ENCODE data around the gene SLC35E2B.
"Not testable (repeated sequence)": the region's sequence is repeated elsewhere in the genome, so short reads cannot be mapped to it uniquely, and the experiment has no call there.

Gene SLC35E2B

DNA sequence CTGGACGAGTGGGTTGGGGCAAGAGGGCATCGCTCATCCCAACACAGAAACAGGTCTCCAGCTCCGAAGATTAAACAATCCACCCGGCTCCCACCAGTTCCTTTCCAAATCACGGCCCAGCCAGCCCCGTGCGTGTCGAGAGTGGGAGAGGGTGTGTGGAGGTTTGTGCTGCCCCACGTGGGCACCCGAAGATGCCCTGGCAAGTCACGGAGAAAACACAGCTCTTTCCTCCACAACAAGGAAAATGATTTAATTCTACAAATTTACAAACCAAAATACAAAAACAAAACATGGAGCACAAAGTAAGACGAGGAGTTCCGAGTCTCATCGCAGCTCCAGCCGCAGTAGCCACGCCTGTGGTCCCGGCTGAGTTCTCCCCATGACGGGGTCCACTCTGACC lies 9.9 kb upstream of the SLC35E2B start:
- not testable (repeated sequence) for DNase-seq

DNA sequence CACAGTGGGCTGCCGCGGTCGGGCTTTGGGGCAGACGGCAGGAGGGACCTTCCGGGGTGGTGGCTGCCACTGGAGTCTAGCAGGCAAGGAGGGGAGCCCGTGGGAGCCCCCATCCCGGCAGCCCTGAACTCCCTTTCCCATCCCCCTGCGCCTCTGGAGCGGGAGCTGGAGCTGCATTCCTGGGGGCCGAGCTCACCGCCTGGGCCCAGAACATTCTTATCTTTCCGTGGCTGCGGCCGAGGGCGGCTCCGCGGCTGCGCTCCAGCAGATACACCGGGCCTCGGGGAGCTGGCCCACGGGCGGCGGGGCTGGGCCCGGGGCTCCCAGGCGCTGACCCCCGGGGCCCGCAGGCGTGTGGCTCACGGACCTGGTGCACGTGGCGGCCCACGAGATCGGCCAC lies 8.0 kb upstream of the SLC35E2B start:
- DNase-seq: not testable (repeated sequence)

DNA sequence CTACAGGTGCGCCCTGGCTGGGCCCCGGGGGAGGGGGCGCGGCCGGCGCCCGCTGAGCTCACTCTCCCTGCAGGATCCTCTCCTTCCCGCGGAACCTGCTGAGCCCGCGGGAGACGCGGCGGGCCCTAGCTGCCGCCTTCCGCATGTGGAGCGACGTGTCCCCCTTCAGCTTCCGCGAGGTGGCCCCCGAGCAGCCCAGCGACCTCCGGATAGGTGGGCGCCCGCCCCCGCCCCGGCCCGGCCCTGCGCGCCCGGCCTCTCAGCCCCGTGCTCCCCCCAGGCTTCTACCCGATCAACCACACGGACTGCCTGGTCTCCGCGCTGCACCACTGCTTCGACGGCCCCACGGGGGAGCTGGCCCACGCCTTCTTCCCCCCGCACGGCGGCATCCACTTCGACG lies 7.5 kb upstream of the SLC35E2B start:
- not testable (repeated sequence) for DNase-seq

DNA sequence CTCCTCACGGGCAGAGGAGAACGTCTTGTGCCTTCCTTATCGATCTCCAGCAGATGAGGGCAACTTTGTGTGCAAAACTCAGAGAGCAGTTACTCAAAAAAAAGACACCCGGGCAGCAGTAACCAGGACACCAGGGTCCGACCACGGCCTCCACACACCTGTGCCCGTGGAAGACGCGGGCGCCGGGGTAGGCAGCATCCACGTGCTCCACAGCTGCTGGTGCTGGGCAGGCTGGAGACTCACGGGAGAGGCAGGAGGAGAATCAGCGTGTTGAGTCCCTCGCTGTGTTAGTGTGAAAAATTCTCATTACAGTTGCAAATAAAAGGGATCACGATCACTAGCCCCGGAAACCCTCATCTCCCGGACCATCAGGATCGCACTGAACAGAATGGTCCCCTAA lies 6.5 kb upstream of the SLC35E2B start:
- DNase-seq: not testable (repeated sequence)

DNA sequence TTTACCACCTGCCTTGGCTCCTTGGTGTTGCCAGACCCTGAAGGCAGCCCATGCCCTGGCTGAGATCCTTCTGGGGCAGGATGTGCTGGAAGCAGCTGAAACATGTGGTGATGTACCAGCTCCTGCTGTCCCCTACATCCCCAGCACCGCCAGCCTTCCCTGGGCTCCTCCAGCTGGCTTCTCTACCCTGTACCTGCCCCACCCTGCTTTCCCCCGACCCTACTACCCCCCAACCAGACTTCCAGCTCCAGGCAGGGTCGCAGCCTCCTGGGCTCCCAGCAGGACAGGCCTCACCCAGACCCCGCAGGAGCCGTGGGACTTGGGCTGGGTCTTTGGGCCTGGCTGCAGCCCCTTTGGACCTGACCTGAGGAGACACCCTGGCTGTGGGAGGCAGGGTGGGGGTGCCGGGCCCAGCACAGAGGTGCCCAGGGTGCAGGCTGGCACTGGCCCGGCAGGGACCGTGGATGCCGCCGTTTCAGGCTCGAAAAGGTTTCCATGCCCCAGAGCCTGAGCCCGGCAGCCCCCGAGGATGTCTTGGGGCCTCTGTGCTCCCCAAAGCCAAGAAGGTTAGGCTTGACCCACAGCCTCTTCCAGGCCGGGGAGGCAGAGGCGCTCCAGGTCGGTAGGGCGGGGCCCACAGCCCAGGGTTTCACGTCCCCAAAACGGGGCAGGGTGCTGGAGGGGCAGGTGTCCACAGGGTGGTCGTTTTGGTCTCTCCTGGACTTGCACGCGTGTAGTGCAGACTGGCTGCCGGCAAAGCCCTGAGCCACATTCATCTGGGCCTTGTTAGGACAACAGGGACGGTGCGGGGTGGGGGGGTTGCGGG lies 5.0 kb upstream of the SLC35E2B start:
- not testable (repeated sequence) for DNase-seq

DNA sequence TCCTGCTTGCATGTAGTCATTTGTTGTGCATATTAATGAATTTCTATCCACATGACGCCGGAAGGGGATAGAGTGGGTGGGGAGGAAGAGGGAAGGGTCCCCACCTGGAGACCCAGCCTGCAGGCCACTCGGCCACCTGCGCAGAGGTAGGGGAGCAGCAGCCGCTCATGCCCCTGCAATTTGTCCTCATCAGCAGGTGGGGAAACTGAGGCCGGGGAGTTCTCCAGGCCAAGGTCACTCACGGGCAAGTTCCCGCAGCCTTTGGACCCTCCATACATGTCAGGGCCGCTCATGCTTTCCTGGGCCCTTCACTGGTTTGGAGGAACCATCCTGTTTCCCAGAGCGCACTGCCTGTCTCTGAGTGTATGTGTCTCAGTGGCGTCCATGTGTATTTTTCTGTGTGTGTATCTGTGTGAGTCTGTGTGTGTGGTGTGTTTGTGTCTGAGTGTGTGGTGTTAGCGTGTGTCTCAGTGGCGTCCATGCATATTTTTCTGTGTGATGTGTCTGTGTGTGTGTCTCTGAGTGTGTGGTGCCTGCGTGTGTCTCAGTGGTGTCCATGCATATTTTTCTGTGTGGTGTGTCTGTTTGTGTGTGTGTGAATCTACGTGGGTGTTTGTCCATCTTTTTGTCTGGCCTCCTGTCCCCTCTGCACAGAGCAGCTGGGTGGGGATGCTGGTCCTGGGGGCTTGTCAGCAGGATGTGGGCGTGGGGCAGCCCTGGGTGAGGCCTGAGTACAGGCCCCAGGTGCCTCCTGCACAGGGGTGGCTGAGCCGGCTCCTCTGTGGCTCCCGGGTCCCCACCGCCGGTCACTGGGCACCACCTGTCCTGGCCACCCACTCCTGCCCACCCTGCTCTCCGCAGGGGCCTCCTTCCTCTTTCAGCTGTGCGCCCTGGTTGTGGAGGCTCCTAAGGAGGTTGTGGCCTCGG lies 4.1 kb upstream of the SLC35E2B start:
- DNase-seq: not testable (repeated sequence)

DNA sequence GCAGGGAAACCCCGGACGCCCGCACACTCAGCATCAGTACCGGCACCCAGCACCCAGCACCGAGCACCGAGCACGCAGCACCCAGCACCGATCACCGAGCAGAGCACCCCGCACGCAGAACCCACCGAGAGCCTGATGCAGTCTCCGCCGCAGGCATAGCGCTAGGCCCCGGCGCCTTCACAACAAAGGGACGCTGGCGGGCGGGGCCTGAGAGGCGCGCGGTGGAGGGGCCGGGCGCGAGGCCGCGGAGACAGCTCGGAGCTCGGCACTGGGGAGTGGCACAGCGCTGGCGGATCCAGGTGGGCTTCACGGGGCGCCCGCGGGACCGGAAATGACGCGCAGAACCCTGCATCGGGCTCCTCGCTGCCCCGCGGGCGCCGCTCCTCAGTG lies 276 bp downstream of the SLC35E2B start:
- peak; percentile 29 for DNase-seq

DNA sequence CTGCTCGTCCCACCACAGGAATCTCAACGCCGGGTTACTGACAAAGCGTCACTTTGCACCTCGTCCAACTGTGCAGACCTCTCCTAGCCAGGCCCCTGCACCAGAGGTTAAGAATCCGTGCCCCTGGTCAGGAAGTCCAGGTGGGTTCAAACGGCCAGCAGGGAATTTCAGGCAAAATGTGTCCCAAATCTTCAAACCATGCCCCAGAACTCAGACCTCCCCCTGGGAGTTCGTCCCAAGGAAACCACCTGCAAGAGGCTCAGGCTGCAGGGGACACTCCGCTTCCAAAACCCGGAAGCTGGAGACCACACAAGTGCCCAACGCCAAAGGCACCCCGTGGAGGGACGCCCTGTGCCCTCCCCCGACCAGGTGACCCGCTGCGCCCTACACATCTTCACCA lies 1.2 kb downstream of the SLC35E2B start:
- DNase-seq: not testable (repeated sequence)

DNA sequence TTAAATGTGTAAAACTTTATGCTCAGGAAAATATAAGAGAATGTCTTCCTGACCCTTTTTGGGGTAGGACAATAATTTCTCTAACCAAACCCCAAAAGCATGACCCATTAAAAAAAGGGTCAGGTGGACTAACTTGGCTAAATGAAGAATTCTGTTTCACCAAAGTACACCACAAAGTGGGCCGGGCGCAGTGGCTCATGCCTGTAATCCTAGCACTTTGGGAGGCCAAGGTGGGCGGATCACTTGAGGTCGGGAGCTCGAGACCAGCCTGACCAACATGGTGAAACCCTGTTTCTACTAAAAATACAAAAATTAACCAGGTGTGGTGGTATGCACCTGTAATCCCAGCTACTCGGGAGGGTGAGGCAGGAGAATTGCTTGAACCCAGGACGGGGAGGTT lies 3.1 kb downstream of the SLC35E2B start:
- DNase-seq: not testable (repeated sequence)

DNA sequence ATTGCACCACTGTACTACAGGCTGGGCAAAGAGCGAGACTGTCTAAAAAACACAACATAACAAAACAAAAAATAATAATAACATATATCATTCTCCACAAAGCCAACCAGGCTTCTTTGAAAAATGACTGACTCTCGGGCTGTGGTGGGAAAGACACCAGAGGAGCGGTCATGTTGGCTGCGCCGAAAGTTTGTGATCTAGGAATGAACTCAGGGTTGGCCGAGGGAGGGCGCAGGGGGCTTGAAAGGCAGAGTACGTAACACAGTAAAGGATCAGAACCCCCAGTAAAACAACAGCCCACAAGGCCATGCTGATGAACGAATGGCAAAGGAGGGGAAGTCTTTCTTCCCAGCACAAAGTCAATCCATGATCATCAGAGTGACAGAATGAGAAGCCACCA lies 4.7 kb downstream of the SLC35E2B start:
- DNase-seq: no peak

DNA sequence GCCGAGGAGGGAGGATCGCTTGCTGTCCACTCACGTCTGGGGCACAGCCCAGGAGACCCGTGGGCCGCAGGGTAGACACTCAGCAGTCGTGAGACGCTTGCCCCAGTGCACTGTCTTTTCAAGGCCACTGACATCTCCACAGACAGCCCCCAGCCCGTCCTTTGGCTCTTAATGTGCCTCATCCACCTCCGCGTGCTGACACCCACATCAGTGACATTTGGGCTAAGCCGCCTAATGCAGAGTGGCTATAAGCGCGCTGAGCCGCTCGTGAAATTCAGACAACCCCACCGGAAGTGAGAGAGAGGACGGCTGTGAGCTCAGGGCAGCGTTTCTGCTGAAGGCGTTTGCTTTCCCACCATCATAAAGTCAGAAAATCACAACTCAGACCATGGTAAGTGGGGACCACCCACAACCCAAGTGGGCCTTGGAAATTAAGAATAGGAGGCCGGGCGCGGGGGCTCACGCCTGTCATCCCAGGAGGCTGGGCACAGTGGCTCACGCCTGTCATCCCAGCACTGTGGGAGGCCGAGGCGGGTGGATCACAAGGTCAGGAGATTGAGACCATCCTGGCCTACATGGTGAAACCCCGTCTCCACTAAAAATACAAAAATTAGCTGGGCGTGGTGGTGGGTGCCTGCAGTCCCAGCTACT lies 8.4 kb downstream of the SLC35E2B start:
- DNase-seq: no peak

DNA sequence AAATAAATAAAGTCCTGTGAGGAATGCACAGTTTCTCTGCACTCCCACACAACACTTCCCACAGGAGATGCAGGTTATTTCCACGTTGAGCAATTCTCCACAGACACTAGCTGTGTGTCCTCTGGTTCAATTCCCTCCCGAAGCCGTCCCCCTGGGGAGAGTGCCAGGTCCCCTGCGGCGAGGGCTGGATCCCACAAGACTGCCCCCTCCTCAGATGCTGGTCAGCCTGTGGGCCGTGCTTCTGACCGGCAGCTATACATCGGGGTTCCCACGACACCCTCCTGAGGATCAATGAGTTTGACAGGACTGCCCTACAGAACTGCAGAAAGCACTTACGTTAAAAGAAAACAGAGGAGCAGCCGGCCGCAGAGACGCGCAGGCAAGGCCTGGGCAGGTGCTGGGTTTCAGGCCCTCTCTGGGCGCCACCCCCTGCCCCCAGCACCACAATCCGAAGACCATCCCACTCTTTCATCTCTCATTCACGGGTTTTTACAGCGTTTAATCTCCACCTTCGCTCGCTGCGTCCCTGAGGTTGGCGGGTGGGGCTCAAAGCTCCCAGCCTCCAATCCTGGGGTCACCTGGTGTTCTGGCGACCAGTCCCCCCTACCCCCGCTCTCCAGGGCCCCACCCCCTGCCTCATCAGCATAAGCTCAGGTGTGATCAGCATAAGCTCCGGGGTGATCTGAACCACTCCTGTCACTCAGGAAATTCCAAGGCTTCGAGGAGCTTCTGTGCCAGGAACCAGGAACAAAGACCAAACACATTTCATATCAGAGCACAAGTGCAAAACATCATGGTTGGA lies 9.3 kb downstream of the SLC35E2B start:
- no peak for DNase-seq

DNA sequence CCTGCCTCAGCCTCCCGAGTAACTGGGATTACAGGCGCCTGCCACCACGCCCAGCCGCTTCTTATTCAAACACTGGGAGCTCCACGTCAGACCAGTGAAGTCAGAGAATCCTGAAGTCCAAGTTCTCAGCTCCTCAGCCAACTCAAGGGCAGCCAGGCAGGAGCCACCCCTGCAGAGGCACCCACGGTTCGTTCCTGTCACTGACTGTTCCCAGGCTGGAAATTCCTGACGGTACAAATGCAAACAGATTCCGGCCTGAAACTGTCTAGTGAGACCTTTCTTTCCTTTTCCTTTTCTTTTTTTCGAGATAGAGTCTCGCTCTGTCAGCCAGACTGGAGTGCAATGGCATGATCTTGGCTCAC lies 11.7 kb downstream of the SLC35E2B start:
- no peak for DNase-seq

DNA sequence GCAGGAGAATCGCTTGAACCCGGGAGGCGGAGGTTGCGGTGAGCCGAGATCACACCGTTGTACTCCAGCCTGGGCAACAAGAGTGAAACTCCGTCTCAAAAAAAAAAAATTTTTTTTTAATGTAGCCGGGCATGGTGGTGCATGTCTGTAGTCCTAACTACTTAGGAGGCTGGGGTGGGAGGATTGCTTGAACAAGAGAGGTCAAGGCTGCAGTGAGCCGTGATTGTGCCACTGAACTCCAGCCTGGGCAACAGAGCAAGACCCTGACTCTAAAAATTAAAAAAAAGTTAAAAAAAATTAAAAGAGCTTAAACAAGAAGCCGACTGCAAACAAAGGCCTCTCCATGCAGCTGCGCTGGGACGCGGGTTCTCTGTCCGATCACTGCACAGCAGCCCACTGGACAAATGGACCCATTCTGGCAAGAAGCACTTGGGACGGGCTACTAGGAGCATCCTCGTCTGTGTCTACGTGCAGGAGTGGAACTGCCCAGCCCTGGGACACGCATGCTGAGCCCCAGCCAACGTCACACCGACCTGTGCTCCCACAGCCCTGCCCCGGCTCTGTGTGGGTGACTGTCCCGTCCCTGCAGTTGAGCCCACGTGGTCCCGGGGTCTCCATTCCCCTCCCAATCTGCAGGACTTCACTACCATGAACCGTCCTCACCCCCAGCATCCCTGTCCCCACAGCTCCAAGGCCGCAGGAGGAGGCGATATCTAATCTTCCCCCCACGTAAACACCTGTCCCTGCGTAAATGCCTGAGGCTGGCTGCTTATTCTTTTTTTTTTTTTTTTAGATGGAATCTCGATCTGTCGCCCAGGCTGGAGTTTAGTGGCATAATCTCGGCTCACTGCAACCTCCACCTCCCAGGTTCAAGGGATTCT lies 12.3 kb downstream of the SLC35E2B start:
- DNase-seq: no peak

DNA sequence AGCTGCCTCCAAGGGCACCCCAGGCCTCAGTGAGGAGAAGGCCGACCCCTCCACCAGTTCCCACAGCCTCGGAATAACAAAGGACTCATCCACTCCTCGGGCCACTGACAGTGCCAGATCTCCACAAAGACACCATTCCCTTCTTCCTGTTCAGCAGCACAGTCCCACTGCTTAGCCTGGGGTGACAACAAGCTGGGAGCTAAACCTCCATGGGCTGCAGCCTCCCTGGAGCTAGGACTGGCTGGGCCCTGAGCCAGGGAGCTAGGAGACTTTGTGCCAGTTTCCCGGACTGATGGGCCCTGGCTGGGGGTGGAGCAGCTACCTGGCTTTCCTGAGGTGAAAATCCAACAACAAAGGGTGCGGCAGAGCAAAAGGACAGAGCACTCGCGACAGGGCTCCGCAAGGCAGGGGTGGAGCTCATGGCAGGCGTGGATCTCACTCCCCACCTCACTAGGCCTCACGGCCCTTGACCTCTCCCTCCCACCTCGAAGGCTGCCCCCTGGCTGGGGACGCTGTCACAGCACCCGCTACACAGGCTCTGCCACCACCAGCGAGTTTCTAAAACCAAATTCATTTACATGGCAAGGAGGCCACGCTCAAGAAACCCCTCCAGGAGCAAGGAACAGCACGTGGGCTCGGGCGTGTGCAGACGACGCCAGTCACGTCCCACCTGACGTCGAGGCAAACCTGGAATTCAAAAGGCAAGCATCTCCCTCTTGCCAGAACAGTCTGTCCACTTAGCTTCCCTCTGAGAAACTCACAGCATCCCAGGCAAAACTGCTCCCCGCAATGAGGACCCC lies 13.8 kb downstream of the SLC35E2B start:
- DNase-seq: no peak

DNA sequence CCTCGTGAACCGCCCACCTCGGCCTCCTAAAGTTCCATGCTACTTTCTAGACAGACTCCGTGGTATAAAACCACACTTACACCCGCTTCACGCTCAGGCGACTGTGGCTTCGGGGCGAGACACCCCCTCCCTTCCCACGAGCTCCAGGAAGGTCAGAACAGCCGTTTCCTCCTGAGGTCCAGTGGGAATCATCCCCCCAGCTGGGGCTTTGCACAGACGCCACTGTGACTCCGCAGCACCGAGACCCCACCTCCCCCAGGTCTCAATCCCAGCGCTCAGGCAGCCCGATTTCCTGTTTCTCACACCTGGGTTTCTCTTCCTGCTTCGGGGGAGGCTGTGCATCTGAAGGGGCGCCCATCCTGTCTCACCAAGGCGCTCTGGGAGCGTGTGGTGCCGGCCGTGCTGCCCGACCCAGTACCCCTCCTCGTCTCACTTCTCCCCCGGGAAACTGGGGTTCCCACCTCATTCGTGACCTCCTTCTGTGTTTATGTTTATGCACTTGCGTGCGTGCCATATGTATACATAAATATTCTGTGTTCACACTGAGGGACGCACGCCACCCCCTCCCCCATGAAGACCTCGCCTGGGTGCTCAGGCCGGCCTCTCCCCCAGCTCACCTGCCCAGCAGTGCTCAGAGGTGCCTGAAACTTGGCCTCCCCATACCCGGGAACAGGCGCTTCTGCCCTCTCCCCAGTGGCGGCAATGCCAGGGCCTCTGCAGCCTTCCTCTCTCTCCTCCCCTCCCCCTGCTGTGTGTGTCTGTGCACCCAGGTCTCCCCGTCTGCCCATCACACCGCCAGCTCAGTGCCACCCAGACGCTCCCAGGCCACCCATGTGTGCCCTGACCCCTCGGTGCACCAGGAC lies 14.6 kb downstream of the SLC35E2B start:
- DNase-seq: no peak

DNA sequence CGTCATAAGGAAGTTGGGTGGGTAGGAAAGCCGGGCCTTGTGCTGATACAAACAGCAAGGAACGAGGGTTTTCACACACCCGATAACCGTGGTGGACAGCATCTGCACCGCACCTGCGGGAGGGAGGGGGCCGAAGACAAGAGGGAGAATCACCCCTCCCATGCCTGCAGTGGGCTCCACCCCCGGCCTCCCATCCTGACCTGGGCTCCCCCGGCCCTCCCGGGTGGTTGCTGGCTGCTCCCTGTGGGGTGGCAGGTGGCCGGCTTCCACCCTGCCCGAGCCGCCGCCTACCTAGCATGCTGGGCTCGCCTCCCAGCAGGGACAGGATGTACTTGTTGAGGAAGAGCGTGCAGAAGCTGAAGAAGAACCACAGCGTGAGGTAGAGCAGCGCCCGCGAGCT lies 16.5 kb downstream of the SLC35E2B start:
- not testable (repeated sequence) for DNase-seq

DNA sequence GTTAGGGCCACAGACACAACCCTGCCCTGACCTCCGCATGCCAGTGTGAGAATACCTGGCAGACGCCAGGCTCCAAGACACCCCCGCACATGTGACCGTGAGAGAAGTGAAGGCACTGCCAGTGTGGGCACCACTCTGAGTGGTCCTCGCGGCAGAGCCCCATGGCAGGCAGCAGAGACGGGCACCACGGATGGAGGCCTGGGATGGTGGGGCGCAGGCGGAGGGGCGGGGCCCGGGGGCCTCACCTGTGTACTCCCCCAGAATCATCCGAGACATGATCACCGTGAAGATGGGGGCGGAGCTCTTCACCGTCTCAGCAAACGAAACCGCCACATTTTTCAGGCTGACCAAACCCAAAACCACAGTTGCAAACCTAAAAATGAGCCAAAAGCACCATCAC lies 17.4 kb downstream of the SLC35E2B start:
- not testable (repeated sequence) for DNase-seq

DNA sequence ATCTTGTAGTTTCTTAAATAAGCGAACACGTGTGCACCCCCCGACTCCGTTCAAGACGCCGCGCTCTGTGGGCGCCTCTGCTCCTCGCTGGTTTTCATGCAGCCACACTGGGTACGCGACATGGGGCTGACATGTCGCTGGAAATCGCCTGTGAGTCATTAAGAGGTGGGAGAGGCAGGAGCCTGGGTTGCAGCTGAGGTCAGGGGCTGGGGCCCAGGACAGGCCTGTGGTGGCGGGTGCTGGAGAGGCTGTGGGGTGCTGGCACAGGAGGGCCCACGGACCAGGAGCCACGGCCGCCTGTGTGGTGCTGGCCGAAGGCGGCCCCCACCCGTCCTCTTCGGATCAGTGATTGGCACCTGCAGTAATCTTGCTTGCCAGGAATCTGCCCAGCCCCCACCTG lies 17.8 kb downstream of the SLC35E2B start:
- DNase-seq: not testable (repeated sequence)

All from NCI-H748 treated with DMSO at 0.1 percent for 48 hours (cell line).